WERI-Rb-1 (cell line): ENCODE results near the gene TTLL5.

Experiments
- DNase-seq: peaks from one replicate; pipeline ENCODE4 v3.0.0-alpha.2; 2020
- H3K27ac ChIP-seq: fragments of 250-450 bp; sonication (Bioruptor Pico); 2 replicates; pipeline ENCODE4 v1.5.1; 2020; ENCODE audit warnings: mild to moderate bottlenecking, moderate library complexity
- H3K27me3 ChIP-seq: fragments of 250-450 bp; sonication (Bioruptor Pico); 2 replicates; pipeline ENCODE4 v1.5.1; 2021; ENCODE audit warnings: mild to moderate bottlenecking, low read depth, moderate library complexity; ENCODE audit not compliant: insufficient read depth, severe bottlenecking
- H3K36me3 ChIP-seq: fragments of 250-450 bp; sonication (Bioruptor Pico); 2 replicates; pipeline ENCODE4 v1.5.1; 2020; ENCODE audit warnings: mild to moderate bottlenecking, moderate library complexity
- H3K4me3 ChIP-seq: 2 replicates; pipeline ENCODE4 v1.5.1; 2011; ENCODE audit warnings: low read depth, mild to moderate bottlenecking, control low read depth, low read length
- H3K9me3 ChIP-seq: fragments of 250-450 bp; sonication (Bioruptor Pico); 2 replicates; pipeline ENCODE4 v1.5.1; 2021; ENCODE audit warnings: mild to moderate bottlenecking, moderate library complexity; ENCODE audit not compliant: severe bottlenecking
- CTCF ChIP-seq: IDR thresholded peaks from 2 replicates; pipeline ENCODE4 v1.5.1; 2011; ENCODE audit warnings: low read depth, mild to moderate bottlenecking, control low read depth, inconsistent platforms, low read length

The TTLL5 gene

GRCh38 chr14:75848167-75848913, 187.3 kb downstream of the TTLL5 start:
- Histone ChIP-seq H3K4me3 (no peak overlapping the region), H3K9me3 (no peaks in the 10 kb centered on the region), H3K27ac (no peak overlapping the region), H3K27me3 (no peaks in the 10 kb centered on the region), H3K36me3 (0 out of 2 replicates have a peak, but pooled peaks cover 2% of the 10 kb centered on the region)
- DNase-seq = no peak
- no peak for TF ChIP-seq CTCF

- no peak for TF ChIP-seq CTCF
- Histone ChIP-seq H3K9me3 (no peaks in the 10 kb centered on the region), H3K27me3 (no peaks in the 10 kb centered on the region), H3K27ac (no peak overlapping the region), H3K4me3 (no peak overlapping the region), H3K36me3 (0 out of 2 replicates have a peak, but pooled peaks cover 2% of the 10 kb centered on the region)
- DNase-seq = no peak
Observed at GRCh38 chr14:75849300-75849895, 188.4 kb downstream of the TTLL5 start.

GRCh38 chr14:75851574-75851866, 190.5 kb downstream of the TTLL5 start:
- Histone ChIP-seq H3K27me3 (no peaks in the 10 kb centered on the region), H3K27ac (no peak overlapping the region), H3K4me3 (no peak overlapping the region), H3K9me3 (no peaks in the 10 kb centered on the region), H3K36me3 (peaks cover 2% of the 10 kb centered on the region; the same call in 1 of the 2 replicates)
- no peak for TF ChIP-seq CTCF
- no peak for DNase-seq

- no peak for TF ChIP-seq CTCF
- no peaks in the 10 kb centered on the region; the same call in 1 of the 2 replicates for H3K36me3 ChIP-seq
- DNase-seq = no peak
Observed at GRCh38 chr14:75854111-75854799, 193.2 kb downstream of the TTLL5 start.

GRCh38 chr14:75857199-75857598, 196.2 kb downstream of the TTLL5 start:
- no peak for DNase-seq

More at GRCh38 chr14:75854111-75854799, 193.2 kb downstream of the TTLL5 start:
- H3K27me3 ChIP-seq = no peaks in the 10 kb centered on the region
- H3K9me3 ChIP-seq = no peaks in the 10 kb centered on the region
- H3K27ac ChIP-seq = no peak overlapping the region
- H3K4me3 ChIP-seq = no peak overlapping the region

More at GRCh38 chr14:75857199-75857598, 196.2 kb downstream of the TTLL5 start:
- TF ChIP-seq CTCF = no peak
- Histone ChIP-seq H3K27ac (no peak overlapping the region), H3K9me3 (no peaks in the 10 kb centered on the region), H3K4me3 (no peak overlapping the region), H3K27me3 (no peaks in the 10 kb centered on the region), H3K36me3 (no peaks in the 10 kb centered on the region; the same call in 1 of the 2 replicates)
